Gastrocnemius medialis (tissue), 4 donors: ENCODE measurements around the gene GPS1. TPM values are rescaled to one million over a fixed set of nuclear protein-coding genes. Genes with fewer than 3 reads are reported as not detected.

Experiments
- ATAC-seq, 2 donors: fragments of 150-250 bp; one replicate each; pipeline ENCODE4 v1.9.1; 2016
- DNase-seq, 2 donors: peaks; one replicate each; pipeline ENCODE4 v3.0.0-alpha.2; 2019
- H3K27ac ChIP-seq, 4 donors: fragments of 200-600 bp; sonication (generic); 1 replicate in 1 of 4; 2 replicates in 3 of 4; pipeline ENCODE4 v1.5.1; 2016 to 2018; ENCODE audit warnings: mild to moderate bottlenecking in 2 of 4, moderate library complexity in 1 of 4
- H3K27me3 ChIP-seq, 3 donors: fragments of 200-600 bp; sonication (generic) in 2 of 3; 1 replicate in 1 of 3; 2 replicates in 2 of 3; pipeline versions ENCODE4 v1.5.1 to v1.6.0; 2016 to 2019; ENCODE audit warnings: mild to moderate bottlenecking in 1 of 3, moderate library complexity in 1 of 3
- H3K36me3 ChIP-seq, 2 donors: fragments of 200-600 bp; sonication (generic) in 1 of 2; one replicate each; pipeline ENCODE4 v1.5.1; 2017 to 2018
- H3K4me1 ChIP-seq, 2 donors: fragments of 200-600 bp; sonication (generic) in 1 of 2; one replicate each; pipeline ENCODE4 v1.5.1; 2016 to 2017; ENCODE audit warnings: mild to moderate bottlenecking in 2 of 2
- H3K4me3 ChIP-seq, 4 donors: fragments of 200-600 bp; sonication (generic) in 3 of 4; 1 replicate in 1 of 4; 2 replicates in 3 of 4; pipeline ENCODE4 v1.5.1; 2016 to 2019; ENCODE audit warnings: mild to moderate bottlenecking in 2 of 4
- H3K9me3 ChIP-seq, 3 donors: fragments of 200-600 bp; sonication (generic) in 2 of 3; 1 replicate in 1 of 3; 2 replicates in 2 of 3; pipeline ENCODE4 v1.5.1; 2016 to 2019
- CTCF ChIP-seq, 5 experiments: fragments of 450-650 bp in 3 of 5; fragments of 200-600 bp in 2 of 5; sonication (generic) in 2 of 5; IDR thresholded peaks in 4 of 5; conservative IDR thresholded peaks in 1 of 5; 1 replicate in 4 of 5; 2 replicates in 1 of 5; pipeline ENCODE4 v1.5.1; 2016 to 2019; ENCODE audit warnings: antibody characterized with exemption in 5 of 5, mild to moderate bottlenecking in 3 of 5, moderate library complexity in 3 of 5
- POLR2A ChIP-seq, 2 donors: fragments of 450-650 bp; IDR thresholded peaks; one replicate each; pipeline ENCODE4 v1.6.1; 2017; ENCODE audit warnings: antibody characterized with exemption in 2 of 2, mild to moderate bottlenecking in 2 of 2, moderate library complexity in 2 of 2
- in situ Hi-C, 4 donors: fragments of 200-750 bp; cut with MboI; loops; one replicate each; pipeline versions ENCODE4 v1.15.0 to v1.8.0; 2017; ENCODE audit warnings: low sequenced_read_pairs in 4 of 4
- intact Hi-C: fragments of 100-400 bp; cut with DNase I; formaldehyde crosslinking; loops from one replicate; pipeline ENCODE4 v1.15.1; 2023; ENCODE audit warnings: low total_unique reads
- total RNA-seq, 4 donors: library from RNA; depleted of rRNA; stranded (reverse); fragments of >200 nt; gene quantifications; one replicate each; pipeline versions ENCODE4 v1.1.0 to v1.2.3, GENCODE V29; 2016

The GPS1 gene
- total RNA-seq, 4 donors from 2014 or later = 119 to 174 (median 137) TPM

GRCh38 chr17:82008258-82008940, 43.3 kb upstream of the GPS1 start:
- no peak overlapping the region for H3K4me3 ChIP-seq
- H3K4me1 ChIP-seq = peaks cover 7 to 17% of the 10 kb centered on the region in 2 donors
- DNase-seq (no peak), ATAC-seq (no peak)
- in situ Hi-C loops (no loop called here), intact Hi-C loops (loop anchor here (10.0 kb wide), 1 partner anchor 66 kb away; no protein-coding TSS in a partner anchor)
- H3K9me3 ChIP-seq = no peaks in the 10 kb centered on the region
- H3K36me3 ChIP-seq = peaks cover 0 to 3% of the 10 kb centered on the region in 2 donors
- TF ChIP-seq CTCF (IDR thresholded peaks at IDR 0.05 in 4 of 5, conservative IDR thresholded peaks at IDR 0.05 in 1 of 5) = no peak
- TF ChIP-seq POLR2A (IDR thresholded peaks at IDR 0.05) = no peak
- no peak overlapping the region for H3K27ac ChIP-seq
- no peaks in the 10 kb centered on the region for H3K27me3 ChIP-seq

- no peaks in the 10 kb centered on the region for H3K9me3 ChIP-seq
- DNase-seq = no peak
- intact Hi-C loops (loop anchor here (10.0 kb wide), 1 partner anchor 66 kb away; no protein-coding TSS in a partner anchor), in situ Hi-C loops (no loop called here)
- H3K4me1 ChIP-seq = peaks cover 2 to 11% of the 10 kb centered on the region in 2 donors
- H3K27ac ChIP-seq = no peak overlapping the region
- no peaks in the 10 kb centered on the region for H3K27me3 ChIP-seq
- no peak for TF ChIP-seq POLR2A (IDR thresholded peaks at IDR 0.05)
- ATAC-seq = no peak
- peaks cover 0 to 3% of the 10 kb centered on the region in 2 donors for H3K36me3 ChIP-seq
- H3K4me3 ChIP-seq = no peak overlapping the region
Observed at GRCh38 chr17:82008941-82009405, 42.7 kb upstream of the GPS1 start.

- DNase-seq (no peak), ATAC-seq (no peak)
- Histone ChIP-seq H3K9me3 (no peaks in the 10 kb centered on the region), H3K27ac (no peak overlapping the region), H3K4me3 (no peak overlapping the region), H3K27me3 (no peaks in the 10 kb centered on the region), H3K36me3 (peaks cover 0 to 3% of the 10 kb centered on the region in 2 donors), H3K4me1 (peaks cover 0 to 7% of the 10 kb centered on the region in 2 donors)
- intact Hi-C loops = loop anchor here (10.0 kb wide), 1 partner anchor 65 kb away; no protein-coding TSS in a partner anchor
- in situ Hi-C loops = no loop called here
- no peak for TF ChIP-seq POLR2A (IDR thresholded peaks at IDR 0.05)
- no peak for TF ChIP-seq CTCF (IDR thresholded peaks at IDR 0.05 in 4 of 5, conservative IDR thresholded peaks at IDR 0.05 in 1 of 5)
Observed at GRCh38 chr17:82009413-82009812, 42.3 kb upstream of the GPS1 start.

- intact Hi-C loops = no loop called here
- DNase-seq (no peak), ATAC-seq (no peak)
- in situ Hi-C loops = no loop called here
- no peaks in the 10 kb centered on the region for H3K9me3 ChIP-seq
- no peak overlapping the region for H3K4me3 ChIP-seq
- H3K27ac ChIP-seq = no peak overlapping the region
- H3K36me3 ChIP-seq = peaks cover 0 to 3% of the 10 kb centered on the region in 2 donors
- H3K27me3 ChIP-seq = no peaks in the 10 kb centered on the region
- peaks cover 0 to 5% of the 10 kb centered on the region in 2 donors for H3K4me1 ChIP-seq
- TF ChIP-seq POLR2A (IDR thresholded peaks at IDR 0.05) (no peak), CTCF (IDR thresholded peaks at IDR 0.05 in 4 of 5, conservative IDR thresholded peaks at IDR 0.05 in 1 of 5) (no peak)
Observed at GRCh38 chr17:82010575-82011525, 40.8 kb upstream of the GPS1 start.
